Erythroblast (primary cell): Measurements from ENCODE around the gene IFIT3.

Experiments
- DNase-seq, 2 experiments: peaks; one replicate each; lab custom pipeline; 2025; lab: John Stamatoyannopoulos, UW
- GATA1 ChIP-seq: IDR thresholded peaks from 2 replicates; pipeline ENCODE4 v1.6.1; 2011; ENCODE audit warnings: low read depth, mild to moderate bottlenecking, control low read depth, low read length, moderate library complexity
- POLR2A ChIP-seq: IDR thresholded peaks from 2 replicates; pipeline ENCODE4 v1.6.1; 2011; ENCODE audit warnings: mild to moderate bottlenecking, low read length

Gene IFIT3

DNA sequence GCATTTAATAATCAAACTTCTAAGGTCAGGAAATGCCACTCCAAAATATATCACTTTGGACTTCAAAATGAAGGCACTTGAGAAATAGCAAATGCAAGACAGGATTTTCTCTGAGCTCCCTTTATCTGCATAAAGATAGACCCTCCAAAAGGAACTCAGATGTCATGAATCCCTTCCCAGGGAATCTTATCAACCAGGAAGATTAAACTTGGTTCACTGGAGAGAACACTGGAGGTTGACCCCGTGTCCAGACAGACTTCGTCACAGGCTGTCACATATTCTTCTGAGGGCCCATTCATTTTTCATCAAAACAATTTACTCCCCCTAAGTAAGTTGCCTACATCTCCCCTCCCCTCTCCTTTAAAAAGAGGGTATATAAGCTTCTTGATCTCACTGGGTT, 21.2 kb downstream of the IFIT3 start:
- TF ChIP-seq POLR2A: no peak
- no peak for TF ChIP-seq GATA1
- no peak for DNase-seq

DNA sequence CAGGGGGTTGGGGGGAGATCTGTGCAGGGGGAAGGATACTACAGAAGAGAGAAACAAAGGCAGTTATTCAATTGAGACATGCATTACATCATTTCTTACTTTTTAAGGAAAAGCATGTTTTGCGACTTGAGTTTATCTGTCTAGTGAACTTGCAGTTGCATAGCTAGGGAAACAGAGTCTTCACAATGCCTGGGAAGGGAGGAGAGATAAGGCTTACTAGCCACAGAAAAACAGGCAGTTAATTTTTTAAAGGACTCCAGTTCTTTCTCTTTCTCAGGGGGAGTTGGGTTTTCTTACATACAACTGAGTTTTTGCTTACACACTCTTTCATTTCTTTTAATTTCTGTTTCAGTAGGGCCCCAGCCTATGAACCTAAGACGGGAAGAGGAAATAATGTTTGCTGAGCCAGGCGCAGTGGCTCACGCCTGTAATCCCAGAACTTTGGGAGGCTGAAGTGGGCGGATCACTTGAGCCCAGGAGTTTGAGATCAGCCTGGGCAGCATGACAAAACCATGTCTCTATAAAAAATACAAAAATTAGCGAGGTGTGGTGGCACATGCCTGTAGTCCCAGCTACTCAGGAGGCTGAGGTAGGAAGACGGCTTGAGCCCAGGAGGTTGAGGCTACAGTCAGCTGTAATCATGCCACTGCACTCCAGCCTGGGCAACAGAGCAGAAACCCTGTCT, 23.0 kb downstream of the IFIT3 start:
- peak in 1 of 2 experiments; percentile 15 for DNase-seq

DNA sequence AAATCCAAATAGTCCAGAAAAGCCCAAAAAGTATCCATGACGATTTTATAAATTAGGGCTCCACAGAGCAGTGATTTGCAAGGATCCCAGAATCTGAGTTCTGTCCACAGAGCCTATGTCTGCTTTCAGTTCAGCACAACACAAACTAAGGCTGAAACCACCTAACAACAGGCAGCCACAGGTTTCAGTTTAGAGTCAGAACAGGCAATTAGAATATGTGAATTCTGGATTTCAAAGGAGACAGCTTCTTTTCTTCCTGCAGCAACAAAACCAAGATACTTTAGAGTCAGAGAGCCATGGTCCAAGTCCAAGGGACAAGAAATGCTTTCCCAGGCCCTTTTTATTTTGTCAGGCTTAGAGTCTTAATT, 23.6 kb downstream of the IFIT3 start:
- TF ChIP-seq POLR2A (no peak), GATA1 (no peak)
- DNase-seq: no peak

DNA sequence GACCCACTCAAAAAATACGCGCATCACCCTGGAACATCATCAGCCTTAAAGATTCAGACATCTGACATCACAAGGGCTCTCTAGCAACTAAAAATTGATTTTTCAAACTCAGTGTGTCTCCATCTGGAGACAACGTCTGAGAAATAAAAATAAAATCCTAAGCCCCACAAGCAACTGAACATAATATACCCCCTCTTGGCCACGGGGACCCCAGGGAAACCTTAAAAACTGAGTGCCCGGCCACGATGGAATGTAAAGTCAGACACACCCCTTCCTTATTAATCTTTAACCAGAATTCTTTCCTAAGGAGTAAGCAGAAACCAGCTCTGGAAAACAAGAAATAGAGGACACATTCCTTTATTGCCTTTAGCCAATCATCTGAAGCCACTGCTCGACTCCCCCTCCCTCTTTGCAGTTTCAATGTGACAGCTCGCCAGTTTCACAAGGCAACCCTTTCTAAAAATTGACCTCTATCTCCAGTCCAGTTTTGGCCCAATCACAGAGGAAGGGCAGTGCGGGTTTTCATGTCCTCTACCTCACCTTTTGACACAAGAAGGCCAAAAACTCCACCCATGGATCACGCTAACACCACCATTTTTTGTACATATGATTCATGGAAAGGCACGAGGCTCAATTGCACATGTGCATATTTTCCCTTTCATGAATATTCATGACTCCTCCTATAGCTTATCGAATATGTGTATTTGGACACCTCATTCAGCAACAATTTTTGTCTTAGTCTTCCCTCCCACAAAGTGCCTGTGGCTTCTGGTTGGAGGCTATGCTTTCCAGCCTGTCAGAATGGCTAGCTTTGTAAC, 24.2 kb downstream of the IFIT3 start:
- TF ChIP-seq GATA1: no peak
- TF ChIP-seq POLR2A: no peak
- no peak for DNase-seq

DNA sequence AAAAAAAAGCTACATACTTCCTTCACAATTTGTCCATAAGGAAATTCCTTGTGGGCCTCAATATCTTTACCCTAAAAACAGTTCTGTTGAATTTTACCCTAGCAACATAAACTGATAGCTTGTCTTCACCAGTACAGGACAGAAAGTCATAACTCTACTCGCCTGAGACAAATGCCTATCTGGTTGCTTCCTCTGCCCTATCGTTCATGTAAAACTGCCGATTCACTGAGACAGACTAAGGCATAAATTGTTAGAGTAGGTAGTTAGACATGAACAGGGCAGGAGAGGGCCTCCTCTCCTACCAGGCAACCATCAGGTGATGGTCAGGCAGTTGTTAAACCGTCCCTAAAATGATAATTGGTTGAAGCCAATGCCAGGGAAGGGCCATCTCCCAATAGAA, 25.0 kb downstream of the IFIT3 start:
- DNase-seq: peak; percentile 45 to 73

DNA sequence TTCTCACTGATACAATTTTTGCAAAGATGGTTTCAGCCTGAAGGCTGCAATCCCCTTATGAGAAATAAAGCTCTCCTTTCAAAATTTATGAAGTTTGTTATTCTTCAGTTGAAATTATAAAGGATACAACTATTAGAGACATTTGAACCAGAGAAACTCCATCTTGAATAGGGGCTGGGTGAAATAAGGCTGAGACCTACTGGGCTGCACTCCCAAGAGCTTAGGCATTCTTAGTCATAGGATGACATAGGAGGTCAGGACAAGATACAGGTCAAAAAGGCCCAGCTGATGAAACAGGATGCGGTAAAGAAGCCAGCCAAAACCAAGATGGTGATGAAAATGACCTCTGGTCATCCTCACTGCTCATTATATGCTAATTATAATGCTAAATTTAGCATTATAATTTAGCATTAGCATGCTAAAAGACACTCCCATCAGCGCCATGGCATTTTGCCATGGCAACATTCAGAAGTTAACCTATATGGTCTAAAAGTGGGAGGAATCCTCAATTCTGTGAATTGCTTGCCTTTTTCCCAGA, 27.7 kb downstream of the IFIT3 start:
- no peak for DNase-seq
- TF ChIP-seq POLR2A (no peak), GATA1 (no peak)

More for the DNA sequence above, 25.0 kb downstream of the IFIT3 start:
- no peak for TF ChIP-seq GATA1
- no peak for TF ChIP-seq POLR2A

DNA sequence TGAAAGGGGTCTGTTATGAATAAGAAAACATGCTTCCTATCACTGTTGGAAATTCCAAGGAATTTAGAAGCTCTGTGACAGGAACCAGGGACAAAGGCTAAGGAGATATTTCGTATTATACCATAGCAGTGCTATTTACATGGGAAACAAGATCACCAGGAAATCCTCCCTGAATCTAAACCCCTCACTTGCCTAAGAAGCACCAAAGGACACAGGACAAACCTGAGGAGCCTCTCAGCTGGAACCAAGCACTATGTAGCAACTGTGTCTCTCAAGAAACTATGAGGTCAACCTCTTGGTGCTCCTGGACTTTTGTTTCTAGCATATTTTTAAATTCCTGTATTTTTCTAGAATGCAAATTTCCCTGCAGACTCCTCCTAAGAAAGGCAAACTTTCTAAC, 29.3 kb downstream of the IFIT3 start:
- TF ChIP-seq GATA1: no peak
- TF ChIP-seq POLR2A: no peak
- no peak for DNase-seq

DNA sequence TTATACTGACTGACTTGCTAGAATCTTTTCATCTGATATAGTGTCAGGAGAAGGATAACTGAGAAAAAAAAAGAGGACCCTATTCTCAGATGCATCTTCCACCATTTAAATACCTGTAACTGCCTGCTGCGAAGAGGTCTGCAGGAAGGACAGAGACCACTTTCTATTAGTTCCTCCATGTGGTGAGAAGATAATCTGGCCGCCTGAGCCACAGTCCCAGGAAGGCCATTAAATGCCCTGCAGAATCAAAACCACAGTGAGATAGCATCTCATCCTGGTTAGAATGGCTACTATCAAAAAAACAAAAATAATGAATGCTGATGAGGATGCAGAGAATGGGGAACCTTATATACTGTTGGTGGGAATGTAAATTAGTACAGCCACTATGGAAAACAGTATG, 30.2 kb downstream of the IFIT3 start:
- TF ChIP-seq POLR2A (no peak), GATA1 (no peak)
- no peak for DNase-seq

DNA sequence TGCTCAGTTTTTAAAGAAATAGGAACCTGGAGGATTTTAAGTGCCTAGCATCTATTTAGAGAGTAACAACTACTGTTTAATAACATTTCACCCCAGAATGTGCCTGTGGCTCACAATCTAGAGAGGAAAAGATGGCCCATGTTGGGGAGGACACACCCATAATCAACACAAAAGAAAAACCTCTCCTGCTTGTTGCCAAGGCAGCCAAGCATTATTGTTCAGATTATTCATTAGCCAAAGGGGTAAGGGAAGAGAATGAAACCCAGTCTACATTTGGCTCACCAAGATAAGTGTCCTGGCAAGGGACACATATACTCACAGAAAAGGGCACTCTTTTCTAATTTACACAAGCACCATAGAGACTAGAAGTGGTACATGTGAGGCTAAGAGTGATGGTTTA, 32.4 kb downstream of the IFIT3 start:
- DNase-seq: peak in 1 of 2 experiments; percentile 42
- TF ChIP-seq GATA1: no peak
- no peak for TF ChIP-seq POLR2A

DNA sequence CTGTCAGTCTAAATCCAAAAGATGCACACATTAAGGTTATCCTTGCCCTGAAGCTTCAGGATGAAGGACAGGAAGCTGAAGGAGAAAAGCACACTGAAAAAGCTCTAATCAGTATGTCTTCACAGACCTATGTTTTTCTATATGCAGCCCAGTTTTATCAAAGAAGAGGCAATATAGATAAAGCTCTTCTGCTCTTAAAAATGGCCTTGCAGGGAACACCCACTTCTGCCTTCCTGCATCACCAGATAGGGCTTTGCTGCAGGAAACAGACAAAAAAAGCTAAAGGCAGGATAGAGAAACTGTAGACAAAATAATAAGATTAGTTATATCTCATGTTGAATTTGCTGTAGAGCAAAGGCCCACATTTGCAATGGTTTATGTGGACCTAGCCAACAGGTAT, 35.1 kb downstream of the IFIT3 start:
- DNase-seq: peak; percentile 59 to 88
- TF ChIP-seq POLR2A (no peak), GATA1 (no peak)

DNA sequence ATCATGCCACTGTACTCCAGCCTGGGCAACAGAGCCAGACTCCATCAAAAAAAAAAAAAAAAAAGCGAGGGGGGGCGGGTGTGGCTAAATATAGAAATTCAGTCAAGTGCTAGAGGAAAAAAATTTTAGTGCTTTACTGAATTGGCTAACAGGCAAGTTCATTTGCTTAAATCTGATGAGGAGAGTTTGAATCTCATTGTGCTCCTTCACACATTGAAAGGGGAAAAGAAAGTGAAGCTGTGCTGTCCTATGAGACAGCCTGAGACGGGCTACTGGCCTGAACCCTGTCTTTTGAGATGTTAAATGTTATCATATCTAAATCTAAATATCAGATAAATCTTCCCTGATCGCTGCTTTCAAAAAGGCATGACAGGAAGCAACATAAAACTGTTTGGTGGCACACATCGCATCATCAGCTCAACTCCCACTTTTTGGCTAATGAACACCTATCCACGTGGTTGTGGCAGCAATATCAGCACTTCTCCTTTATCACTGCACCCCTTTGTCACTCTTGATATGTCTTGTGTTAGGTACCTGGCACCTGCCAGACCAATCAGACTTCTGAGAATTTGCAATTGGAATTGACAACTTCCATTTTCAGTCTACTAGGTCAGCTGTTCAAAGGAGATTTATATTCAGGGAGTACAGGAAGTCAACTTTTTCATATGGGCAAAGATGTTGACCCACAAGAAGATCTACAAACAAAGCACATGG, 36.1 kb downstream of the IFIT3 start:
- DNase-seq: no peak
- TF ChIP-seq POLR2A: no peak
- TF ChIP-seq GATA1: no peak

DNA sequence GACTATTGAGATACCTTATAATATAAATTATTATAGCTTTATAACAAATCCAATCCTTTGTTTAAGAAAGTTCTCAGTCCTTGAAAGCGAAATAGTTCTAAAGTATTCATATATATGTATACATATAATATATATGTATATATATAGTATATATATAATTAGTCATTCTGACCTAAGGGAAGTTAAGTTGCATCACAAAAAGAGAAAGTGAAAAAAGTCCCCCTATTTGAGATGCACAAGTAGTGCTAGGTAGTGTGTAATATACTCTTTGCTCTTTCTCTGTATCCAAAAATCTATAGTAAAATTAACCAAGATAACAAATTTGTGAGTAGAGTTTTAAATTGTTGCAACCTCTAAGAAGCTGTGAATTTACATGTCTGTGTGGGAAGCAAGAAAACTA, 36.7 kb downstream of the IFIT3 start:
- no peak for DNase-seq
- TF ChIP-seq GATA1: no peak
- TF ChIP-seq POLR2A: no peak

DNA sequence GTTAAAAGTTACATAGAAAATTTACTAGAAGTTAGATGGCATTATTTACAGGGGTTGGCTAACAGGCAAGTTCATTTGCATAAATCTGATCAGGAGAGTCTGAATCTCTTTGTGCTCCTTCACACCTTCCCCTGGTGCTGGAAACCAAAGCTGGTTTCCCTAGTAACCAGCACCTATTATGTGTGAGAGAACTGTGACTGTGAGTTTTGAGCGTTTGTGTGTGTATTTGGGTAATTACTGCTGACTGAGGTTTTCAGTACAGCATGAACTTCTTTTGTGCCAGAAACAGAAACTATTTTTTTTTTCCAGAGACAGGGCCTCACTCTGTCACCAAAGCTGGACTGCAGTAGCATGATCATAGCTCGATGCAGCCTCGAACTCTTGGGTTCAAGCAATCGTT, 39.7 kb downstream of the IFIT3 start:
- TF ChIP-seq POLR2A: no peak
- no peak for DNase-seq

DNA sequence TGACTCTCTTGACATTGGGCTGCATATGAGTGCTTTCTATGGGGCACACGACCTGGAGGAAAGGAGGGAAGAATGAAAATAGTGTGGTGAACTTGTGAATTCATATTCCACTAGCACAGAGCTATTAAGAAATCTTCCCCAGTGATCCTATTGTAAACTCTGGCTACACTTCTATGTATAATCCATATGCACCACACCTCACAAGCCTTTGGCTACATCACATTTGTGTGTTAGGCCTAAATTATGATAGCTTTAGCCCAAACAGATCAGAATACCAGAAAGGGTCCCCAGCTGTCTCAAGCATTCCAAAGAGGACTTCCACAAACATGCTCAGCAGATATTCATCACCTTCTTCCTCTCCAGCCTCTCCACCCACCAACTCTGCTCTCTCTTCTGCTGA, 40.3 kb downstream of the IFIT3 start:
- no peak for DNase-seq
- TF ChIP-seq GATA1 (no peak), POLR2A (no peak)
